KBM-7 (cell line): ENCODE results near the gene ZNF831.

ENCODE experiments used
- DNase-seq: peaks from one replicate; pipeline ENCODE4 v3.0.0-alpha.2; 2015
- in situ Hi-C: fragments of 300-500 bp; cut with MboI; formaldehyde crosslinking; loops from 2 replicates; pipeline ENCODE4 v1.14.3; 2020; ENCODE audit warnings: low sequenced_read_pairs, low pct_unique_long_range_greater_than_20kb, mixed read lengths

The ZNF831 gene

DNA sequence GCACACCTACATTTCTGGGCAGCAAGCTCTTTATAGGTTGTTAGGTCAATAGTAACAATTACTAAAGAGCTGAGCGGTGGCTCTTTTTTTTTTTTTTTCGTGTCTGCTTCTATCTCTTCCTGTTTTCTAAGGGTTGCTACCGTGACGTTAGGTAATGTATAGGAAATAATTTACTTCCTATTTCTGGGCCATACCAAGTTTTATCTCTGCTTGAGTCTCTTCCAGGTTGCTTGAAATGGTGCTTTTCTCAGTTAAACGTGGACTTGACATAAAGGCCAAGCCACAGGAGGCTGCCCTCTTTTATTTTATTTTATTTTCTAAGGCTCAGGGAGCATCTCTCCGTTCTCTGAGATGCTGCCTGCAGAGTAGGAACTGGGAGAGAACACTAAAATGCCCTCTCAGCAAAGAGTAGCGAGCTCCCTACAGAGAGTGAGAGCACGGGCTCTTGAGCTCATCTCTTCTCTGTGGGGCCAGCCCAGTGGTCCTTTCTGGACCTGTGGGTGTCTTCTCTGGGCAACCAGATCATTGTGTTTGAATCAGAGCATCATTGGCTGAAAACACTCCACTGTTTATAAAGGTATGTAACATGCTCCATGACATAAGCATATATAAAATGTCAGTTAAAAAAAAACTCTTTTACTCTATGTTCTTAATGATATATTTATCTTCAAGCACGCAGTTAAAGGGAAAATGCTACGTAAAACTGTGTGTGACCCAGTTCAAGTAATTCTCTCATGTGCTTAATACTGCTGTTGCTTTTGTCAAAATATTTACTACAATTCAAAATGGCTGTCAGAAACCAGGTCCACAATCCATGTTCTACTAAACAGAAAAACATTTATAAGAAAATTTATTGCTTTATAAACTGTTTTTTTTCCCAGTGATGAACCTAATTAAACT lies at the start of gene ZNF831:
Gene ZNF831 (plus strand): TSS at position 191 of the 900 bp plus-strand sequence. CDS start 27,199 bp downstream, outside the sequence.
- peak; percentile 59 for DNase-seq
- in situ Hi-C loops, result no loop called here

DNA sequence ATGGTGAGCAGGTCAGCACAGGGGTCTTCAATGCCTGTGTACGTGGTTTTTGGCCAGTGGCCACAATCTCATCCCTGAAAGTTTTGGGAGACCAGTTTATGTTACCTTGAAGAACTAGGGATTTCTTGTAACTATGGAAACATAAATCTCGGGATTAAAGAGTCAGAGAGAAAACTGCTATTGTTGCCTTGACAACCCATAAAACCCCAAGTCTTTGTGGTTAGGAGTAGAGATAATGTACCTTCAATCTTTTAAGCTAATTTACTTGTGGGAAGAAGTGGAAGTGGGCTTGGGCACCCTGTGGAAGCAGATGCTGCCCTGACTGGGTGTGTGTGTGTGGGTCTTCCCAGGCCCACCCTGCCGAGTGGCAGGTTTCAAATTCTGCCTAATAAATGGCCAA lies 46.1 kb upstream of the ZNF831 start:
- in situ Hi-C loops, result no loop called here
- DNase-seq, result no peak

DNA sequence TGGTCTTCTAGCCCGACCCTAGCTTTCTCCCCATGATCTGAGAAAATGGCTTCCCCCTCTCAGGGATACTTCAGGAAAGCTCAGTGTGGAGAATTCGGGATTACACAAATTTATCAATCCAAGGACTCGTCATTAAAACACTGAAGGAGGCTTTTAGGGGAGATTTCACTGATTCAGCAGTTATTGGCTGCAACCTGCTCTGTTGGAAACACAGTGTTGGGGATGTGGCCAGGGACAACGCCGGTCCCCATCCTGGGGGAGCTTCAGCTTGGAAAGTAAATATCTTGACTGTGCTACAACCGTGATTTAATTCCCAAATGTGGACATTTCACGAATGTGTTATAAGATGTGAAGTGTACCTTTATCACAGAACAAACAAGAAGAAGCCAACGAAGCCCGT lies 44.8 kb upstream of the ZNF831 start:
- in situ Hi-C loops, result no loop called here
- no peak for DNase-seq

DNA sequence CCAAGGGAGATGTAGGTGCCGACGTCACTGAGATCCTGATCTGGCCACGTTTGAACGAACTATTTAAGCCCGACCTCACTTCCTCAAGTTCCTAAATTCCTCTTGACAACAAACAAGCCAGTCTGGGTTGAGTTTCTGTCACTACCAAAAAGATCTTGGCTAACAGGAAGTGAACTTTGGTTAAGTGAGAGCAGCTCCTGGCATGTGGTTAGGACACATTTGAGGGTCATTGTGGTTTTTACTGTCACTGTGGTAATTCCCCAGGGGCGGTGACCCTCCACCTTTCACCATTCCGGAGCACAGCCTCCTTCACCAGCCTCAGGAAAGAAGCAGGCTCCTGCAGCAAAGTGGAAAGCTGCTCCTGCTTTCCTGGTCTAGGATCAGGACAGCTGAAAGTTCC lies 43.1 kb upstream of the ZNF831 start:
- in situ Hi-C loops, result no loop called here

DNA sequence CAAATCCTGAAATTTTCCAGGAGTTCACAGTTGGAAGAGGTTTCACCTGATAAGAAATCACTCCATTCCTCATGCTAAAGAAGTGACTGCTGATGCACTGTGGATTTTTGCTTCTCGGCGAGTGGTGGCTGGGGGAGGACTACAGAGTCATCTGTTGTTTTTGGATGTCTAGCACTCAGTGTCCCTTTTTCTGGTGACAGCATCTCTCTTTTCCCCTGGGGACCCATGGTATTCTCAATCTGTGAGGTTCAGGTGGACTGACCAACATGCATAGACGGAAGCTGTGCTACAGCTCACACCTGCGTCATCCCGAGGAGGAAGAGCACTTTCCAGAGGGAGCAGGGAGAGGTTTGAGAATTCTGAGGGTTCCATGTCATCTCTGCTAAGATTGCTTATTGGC lies 42.7 kb upstream of the ZNF831 start:
- no peak for DNase-seq
- in situ Hi-C loops, result no loop called here

More for the DNA sequence above, 43.1 kb upstream of the ZNF831 start:
- DNase-seq, result peak; percentile 28

DNA sequence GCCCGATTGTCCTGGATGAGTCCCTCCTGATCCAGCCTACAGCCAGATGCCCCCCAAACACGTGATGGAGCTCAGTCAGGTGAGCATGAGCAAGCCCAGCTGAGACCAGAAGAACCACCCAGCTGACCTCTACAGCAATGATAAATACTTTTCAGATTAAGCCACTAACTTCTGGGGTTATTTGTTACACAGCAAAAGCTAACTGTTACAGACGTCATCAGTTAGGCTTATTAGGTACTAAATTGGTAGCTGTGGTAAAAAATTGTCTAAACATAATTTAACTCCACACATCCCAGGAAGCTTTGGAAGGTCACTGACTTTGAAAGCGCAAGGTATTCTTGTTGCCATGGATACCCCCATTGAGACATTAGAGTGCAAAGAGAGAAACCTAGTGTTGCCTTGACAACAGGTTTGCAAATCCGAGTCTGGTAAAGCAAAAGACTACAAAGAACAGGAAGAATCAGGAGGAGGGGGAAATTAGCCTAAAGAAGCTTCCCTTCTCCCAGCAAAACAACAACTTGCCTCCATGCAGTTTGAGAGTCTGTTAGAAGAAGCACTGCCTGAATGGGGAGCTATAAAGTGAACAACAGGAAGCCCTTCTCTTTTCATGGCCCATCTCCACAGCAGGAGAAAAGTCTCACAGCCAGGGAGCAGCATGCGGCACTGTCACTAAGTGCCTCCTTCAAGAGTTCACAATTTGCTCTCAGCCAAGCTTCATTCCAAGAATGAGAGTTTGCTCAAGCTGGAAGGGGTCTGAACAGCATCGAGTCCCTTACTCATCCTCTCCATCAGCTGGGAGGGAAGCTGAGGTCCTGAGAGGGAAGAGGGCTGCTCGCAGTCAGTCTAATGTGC lies 41.7 kb upstream of the ZNF831 start:
- DNase-seq, result no peak
- in situ Hi-C loops, result no loop called here

GRCh38 chr20:59122566-59122919 lies 41.1 kb upstream of the ZNF831 start:
- no peak for DNase-seq
- in situ Hi-C loops, result no loop called here

- DNase-seq, result no peak
- in situ Hi-C loops, result no loop called here
These were observed 40.5 kb upstream of the ZNF831 start for GRCh38 chr20:59123011-59123677.

- in situ Hi-C loops, result no loop called here
- DNase-seq, result no peak
These were observed 39.9 kb upstream of the ZNF831 start for GRCh38 chr20:59123678-59124255.

DNA sequence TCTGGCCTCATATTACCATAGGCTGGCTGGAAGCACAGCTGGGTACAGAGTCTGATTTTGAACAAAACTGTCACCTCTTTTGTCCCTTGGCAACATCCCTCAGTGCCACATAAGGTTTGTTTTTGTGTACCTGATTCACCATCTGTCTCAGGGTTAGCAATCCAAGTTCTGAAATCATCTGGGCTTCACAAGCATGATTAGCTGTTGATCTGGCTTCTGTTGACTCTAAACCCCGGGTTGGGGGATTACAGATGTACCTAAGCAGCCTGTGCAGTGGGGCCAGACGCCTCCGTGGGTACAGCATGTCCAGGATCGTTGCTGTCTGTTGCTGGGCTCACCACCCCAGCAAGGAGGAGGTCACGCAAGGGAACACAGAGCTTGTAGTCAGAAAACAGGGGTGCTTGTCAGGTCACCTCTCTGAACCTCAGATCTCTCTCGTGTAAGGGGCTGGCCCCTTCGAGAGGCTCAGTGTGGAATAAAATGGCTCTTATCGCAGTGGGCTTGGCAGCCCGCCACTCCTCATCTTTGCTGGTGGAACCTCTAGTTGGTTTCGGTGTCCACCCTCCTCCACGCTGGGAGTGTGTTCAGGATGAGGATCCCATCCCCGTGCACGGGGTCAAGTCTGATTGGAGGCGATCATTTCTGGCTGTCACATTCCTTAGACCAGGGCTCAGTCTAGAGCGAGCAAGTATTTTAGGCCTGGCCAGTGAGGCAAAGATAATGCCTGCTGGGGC lies 39.2 kb upstream of the ZNF831 start:
- in situ Hi-C loops, result no loop called here
- DNase-seq, result no peak

- in situ Hi-C loops, result no loop called here
- DNase-seq, result no peak
These were observed 38.3 kb upstream of the ZNF831 start for GRCh38 chr20:59125332-59125731.

DNA sequence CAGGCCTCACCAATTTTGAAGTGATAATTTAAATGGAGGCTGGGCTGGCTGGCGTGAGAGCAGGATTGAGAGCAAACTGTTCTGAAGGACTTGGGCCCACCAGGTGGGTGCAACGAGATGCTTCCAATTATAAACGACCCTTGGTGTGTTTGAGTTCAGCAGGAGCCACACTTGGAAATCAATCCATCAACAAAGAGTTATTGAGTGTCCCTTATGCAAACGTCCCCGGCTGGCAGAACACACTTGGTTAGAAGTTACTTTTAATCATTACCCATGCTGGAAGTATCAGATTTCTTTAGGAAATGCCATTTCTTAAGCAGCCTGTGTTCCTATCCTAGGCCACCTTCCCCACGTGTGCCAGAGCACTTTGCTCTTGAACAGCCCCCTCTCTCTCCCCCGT lies 37.8 kb upstream of the ZNF831 start:
- in situ Hi-C loops, result no loop called here

GRCh38 chr20:59127839-59128238 lies 35.8 kb upstream of the ZNF831 start:
- no peak for DNase-seq
- in situ Hi-C loops, result no loop called here

More for the DNA sequence above, 37.8 kb upstream of the ZNF831 start:
- no peak for DNase-seq

DNA sequence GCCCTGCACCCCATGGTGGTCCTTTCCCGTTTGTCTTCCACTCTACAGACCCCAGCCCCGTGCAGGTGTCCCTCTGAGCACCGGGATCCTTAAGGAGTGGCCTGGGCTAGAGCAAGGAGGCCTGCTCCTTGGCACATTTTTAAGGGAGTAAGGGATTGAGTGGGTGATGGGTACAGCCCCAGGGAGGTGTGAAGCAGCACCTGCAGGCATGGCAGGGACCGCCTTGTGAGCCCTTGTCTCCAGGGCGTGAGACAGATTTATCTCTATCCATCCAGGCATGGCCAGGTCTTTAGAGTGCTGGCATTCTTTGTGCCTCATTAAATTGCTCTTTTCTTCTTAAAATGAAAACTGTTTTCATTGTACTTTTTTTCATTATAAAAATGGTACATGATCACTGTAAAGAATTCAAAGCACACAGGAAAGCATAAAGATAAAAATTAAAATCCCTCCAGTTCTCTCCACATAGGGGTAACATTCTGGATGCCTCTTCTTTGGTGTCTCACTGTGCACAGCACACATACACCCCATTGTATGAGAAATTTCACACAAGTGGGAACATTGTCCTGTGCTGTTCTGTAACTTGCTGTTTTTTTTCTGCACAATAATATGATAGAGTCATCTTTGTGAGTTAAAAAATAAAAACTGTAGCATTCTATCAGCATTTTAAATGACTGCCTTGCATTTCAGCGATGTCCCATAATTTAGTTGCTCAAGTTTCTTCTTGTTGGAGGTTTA lies 31.9 kb upstream of the ZNF831 start:
- in situ Hi-C loops, result no loop called here
- no peak for DNase-seq

DNA sequence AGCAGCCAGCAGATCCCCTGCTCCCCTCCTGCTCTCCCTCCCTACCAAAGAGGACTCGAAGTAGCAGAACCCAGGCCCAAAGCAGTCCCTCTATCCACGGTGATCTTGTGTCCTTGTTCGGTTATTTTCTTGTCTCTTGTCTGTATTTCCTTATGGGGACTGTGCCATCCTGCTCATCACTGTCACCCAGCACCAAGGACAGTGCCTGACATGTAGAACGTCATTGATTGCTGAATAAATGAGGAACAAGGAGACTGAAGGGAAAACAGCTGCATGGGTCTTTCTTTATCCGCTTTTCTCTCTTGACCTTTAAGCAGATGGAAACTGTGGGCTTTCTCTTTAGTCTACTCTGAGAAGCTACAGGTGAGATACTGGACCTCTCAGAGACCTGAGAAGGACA lies 29.4 kb upstream of the ZNF831 start:
- DNase-seq, result peak; percentile 20
- in situ Hi-C loops, result no loop called here

DNA sequence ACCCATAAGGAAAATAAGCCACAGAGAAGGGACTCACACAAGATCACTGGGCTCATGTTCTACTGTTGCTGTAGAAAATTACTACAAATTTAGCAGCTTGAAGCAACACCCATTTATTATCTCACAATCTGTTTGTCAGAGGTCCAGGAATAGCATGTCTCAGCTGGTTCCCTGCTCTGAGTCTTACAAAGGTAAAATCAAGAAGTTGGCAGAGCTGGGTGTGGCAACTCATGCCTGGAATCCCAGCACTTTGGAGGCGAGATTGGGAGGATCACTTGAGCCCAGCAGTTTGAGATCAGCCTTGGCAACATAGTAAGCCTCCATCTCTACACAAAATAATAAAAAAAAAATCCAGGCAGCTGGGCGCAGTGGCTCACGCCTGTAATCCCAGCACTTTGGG lies 28.5 kb upstream of the ZNF831 start:
- in situ Hi-C loops, result no loop called here
- no peak for DNase-seq

DNA sequence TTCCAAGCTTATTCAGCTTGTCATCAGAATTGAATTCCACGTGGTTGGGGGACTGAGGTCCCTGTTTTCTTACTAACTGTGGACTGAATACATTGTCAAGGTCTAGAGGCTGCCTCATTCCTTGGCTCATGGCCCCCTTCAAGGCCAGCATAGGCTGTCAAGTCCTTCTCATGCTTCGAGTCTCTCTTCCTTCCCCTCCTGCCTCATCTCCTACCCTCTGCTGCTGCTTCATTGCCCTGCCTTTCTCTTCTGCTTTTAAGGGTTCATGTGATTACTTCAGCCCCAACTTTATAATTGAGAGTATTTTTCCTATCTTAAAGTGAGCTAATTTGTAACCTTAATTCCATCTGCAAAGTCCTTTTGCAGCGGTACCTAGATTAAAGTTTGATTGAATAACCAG lies 27.6 kb upstream of the ZNF831 start:
- in situ Hi-C loops, result no loop called here
- no peak for DNase-seq

- in situ Hi-C loops, result no loop called here
- no peak for DNase-seq
These were observed 26.1 kb upstream of the ZNF831 start for GRCh38 chr20:59137532-59137931.
